ENCODE measurements around the gene YAF2.
"Not testable (repeated sequence)": the region's sequence is repeated elsewhere in the genome, so short reads cannot be mapped to it uniquely, and the experiment has no call there.

The YAF2 gene

GRCh38 chr12:42252645-42253044 is 14.6 kb upstream of the YAF2 start:
- DNase-seq, result not testable (repeated sequence)

- not testable (repeated sequence) for DNase-seq
These were observed 11.0 kb upstream of the YAF2 start for GRCh38 chr12:42249033-42249432.

- no peak for DNase-seq
These were observed 2.2 kb upstream of the YAF2 start for GRCh38 chr12:42240131-42240750.

- DNase-seq, result no peak
These were observed 202 bp downstream of the YAF2 start for GRCh38 chr12:42237853-42238239.

GRCh38 chr12:42237052-42237852 is 796 bp downstream of the YAF2 start:
- DNase-seq, result peak; percentile 78

GRCh38 chr12:42236017-42236416 is 2.0 kb downstream of the YAF2 start:
- no peak for DNase-seq

- no peak for DNase-seq
These were observed 2.6 kb downstream of the YAF2 start for GRCh38 chr12:42235426-42235825.

- DNase-seq, result no peak
These were observed 3.1 kb downstream of the YAF2 start for GRCh38 chr12:42234970-42235369.

GRCh38 chr12:42227525-42227924 is 10.5 kb downstream of the YAF2 start:
- not testable (repeated sequence) for DNase-seq

- DNase-seq, result not testable (repeated sequence)
These were observed 13.5 kb downstream of the YAF2 start for GRCh38 chr12:42224501-42224900.

GRCh38 chr12:42222724-42223123 is 15.3 kb downstream of the YAF2 start:
- DNase-seq, result no peak

GRCh38 chr12:42221726-42222125 is 16.3 kb downstream of the YAF2 start:
- DNase-seq, result no peak

- no peak for DNase-seq
These were observed 20.4 kb downstream of the YAF2 start for GRCh38 chr12:42217656-42218055.

GRCh38 chr12:42216737-42217136 is 21.3 kb downstream of the YAF2 start:
- no peak for DNase-seq

GRCh38 chr12:42215759-42216158 is 22.3 kb downstream of the YAF2 start:
- not testable (repeated sequence) for DNase-seq

GRCh38 chr12:42213954-42214426 is 24.1 kb downstream of the YAF2 start:
- DNase-seq, result no peak

GRCh38 chr12:42213023-42213422 is 25.0 kb downstream of the YAF2 start:
- no peak for DNase-seq

GRCh38 chr12:42208574-42208973 is 29.5 kb downstream of the YAF2 start:
- no peak for DNase-seq

GRCh38 chr12:42204819-42205218 is 33.2 kb downstream of the YAF2 start:
- no peak for DNase-seq

GRCh38 chr12:42204362-42204761 is 33.7 kb downstream of the YAF2 start:
- DNase-seq, result no peak

GRCh38 chr12:42201063-42201462 is 37.0 kb downstream of the YAF2 start:
- DNase-seq, result no peak

GRCh38 chr12:42199007-42199406 is 39.0 kb downstream of the YAF2 start:
- no peak for DNase-seq

GRCh38 chr12:42196723-42197603 is 41.1 kb downstream of the YAF2 start:
- no peak for DNase-seq

Data from CD4-positive, alpha-beta T cell treated with Interleukin-21 for 1 hour (primary cell).